GM21447 (cell line): Measurements from ENCODE around the gene IQCE.

Source experiments
- ATAC-seq: cut with Tn5 transposase; IDR thresholded peaks from one replicate; pipeline ENCODE4 v1.9.1; 2021; ENCODE audit not compliant: unreplicated experiment

Gene IQCE

GRCh38 chr7:2660359-2661095, 101.7 kb downstream of the IQCE start:
- ATAC-seq: no peak

GRCh38 chr7:2661096-2661449, 102.3 kb downstream of the IQCE start:
- ATAC-seq: no peak

- ATAC-seq: no peak
These were observed 103.0 kb downstream of the IQCE start for GRCh38 chr7:2661602-2662272.

- ATAC-seq: no peak
These were observed 103.7 kb downstream of the IQCE start for GRCh38 chr7:2662273-2663120.

- no peak for ATAC-seq
These were observed 104.5 kb downstream of the IQCE start for GRCh38 chr7:2663121-2663886.

- no peak for ATAC-seq
These were observed 105.2 kb downstream of the IQCE start for GRCh38 chr7:2663960-2664359.
